Measurements from ENCODE around the gene VWF.
"Not testable (repeated sequence)": the region's sequence is repeated elsewhere in the genome, so short reads cannot be mapped to it uniquely, and the experiment has no call there.

VWF gene

GRCh38 chr12:6143303-6143675 is 18.8 kb upstream of the VWF start:
- DNase-seq = no peak

GRCh38 chr12:6142368-6143302 is 18.2 kb upstream of the VWF start:
- DNase-seq = not testable (repeated sequence)

GRCh38 chr12:6141731-6142367 is 17.4 kb upstream of the VWF start:
- DNase-seq = not testable (repeated sequence)

DNA sequence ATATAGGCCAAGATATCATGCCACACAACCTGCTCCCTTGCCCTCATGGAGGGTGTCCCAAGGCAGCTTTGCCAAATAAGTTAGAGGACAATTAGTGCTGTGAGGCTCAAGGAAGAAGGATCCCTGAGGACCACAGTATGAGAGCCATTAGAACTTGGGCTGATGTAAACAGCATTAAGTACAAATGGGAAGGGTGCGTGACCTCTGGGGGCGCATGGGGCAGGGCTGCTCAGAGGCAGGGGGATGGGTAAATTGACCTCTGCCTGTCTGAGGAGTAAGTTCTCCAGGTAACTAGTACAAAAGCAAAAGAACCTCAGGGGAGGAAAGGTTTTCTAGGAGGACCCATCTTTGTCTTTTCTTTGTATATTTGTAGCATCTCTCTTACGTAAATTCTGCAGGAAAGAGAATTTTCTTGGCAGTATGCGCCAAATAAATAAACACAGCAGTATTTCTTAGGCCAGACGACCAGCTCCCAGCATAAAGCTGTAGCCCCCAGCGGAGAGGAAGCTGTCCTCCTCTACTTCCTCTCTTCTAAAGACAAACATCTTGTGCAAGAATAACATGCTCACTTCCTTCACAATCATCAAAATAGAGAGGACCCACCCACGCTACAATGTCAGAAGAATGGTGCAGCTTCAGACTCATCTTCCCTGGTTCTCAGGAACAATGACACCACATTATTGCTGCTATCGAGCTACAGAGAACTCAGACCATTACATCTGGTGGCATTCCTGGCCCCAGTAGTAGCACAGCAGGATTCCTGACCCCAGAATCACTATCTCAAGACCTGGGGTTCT is 16.4 kb upstream of the VWF start:
- DNase-seq = no peak

GRCh38 chr12:6135071-6135470 is 10.6 kb upstream of the VWF start:
- no peak for DNase-seq

DNA sequence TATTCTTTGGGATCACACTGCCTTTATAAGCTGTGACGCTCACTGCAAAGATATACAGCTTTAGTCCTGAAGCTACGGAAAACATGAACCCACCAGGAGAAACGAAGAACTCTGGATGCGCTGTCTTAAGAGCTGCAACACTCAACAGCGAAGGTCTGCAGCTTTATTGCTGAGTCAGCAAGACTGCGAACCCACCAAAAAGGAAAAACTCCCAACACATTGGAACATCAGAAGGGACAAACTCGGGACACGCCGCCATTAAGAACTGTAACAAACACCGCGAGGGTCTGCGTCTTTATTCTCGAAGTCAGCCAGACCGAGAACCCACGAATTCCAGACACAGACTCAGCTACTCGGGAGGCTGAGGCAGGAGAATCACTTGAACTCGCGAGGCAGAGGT is 9.2 kb upstream of the VWF start:
- no peak for DNase-seq

- no peak for DNase-seq
Measured at GRCh38 chr12:6132496-6132895, 8.0 kb upstream of the VWF start.

GRCh38 chr12:6125310-6125608 is 789 bp upstream of the VWF start:
- DNase-seq = no peak

- DNase-seq = no peak
Measured at GRCh38 chr12:6123258-6123657, 1.2 kb downstream of the VWF start.

DNA sequence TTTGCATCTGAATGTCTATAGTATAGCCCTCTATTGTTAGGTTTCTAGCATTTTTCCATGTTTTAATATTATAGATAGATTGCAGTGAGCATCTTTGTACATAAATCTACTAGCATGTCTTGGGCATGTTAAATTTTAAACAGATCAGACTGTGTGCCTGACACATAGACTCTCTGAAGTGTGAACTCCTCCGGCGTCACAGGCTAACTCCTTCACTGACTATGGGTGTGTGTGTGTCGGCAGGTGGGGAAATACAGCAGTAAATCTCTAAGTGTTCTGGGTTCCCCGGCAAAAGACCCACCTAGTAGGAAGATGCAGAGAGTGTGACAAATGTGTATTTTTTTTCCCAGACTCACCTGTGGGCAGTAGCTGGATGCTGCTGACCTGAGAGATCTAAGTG is 2.3 kb downstream of the VWF start:
- DNase-seq = peak; percentile 41

GRCh38 chr12:6120796-6121473 is 3.5 kb downstream of the VWF start:
- no peak for DNase-seq

DNA sequence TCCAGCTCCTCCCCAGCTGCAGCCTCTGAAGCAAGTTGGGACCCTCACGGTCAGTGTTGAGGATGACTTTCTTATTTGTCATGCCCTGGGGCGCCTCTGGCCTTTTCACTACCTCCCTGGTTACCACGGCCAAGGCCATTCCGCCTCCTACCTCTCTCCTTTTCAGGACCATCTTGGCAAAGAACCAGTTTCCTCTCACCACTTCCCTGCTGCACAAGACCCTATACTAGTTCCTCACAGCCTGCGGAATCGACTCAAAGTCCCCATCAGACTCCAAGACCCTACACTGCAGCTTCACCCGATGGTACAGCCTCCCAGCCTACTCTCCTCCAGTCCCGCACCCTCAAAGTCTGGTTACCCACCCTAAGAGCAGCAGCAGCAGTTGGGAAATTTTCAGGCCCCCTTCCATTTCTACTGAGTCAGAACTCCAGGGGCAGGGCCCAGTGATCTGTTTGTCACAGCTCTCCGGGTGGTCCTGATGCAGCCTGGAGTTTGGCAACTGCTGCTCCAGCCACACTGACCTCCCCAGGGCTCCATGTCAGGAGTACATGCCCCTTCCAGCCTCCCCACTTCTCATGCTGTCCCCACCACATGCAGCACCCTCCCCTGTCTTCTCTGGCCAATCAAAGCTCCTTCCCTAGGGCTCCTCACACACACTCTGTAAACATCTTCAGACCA is 5.4 kb downstream of the VWF start:
- DNase-seq = no peak

GRCh38 chr12:6116471-6117021 is 7.9 kb downstream of the VWF start:
- DNase-seq = no peak

- DNase-seq = no peak
Measured at GRCh38 chr12:6115389-6115788, 9.1 kb downstream of the VWF start.

DNA sequence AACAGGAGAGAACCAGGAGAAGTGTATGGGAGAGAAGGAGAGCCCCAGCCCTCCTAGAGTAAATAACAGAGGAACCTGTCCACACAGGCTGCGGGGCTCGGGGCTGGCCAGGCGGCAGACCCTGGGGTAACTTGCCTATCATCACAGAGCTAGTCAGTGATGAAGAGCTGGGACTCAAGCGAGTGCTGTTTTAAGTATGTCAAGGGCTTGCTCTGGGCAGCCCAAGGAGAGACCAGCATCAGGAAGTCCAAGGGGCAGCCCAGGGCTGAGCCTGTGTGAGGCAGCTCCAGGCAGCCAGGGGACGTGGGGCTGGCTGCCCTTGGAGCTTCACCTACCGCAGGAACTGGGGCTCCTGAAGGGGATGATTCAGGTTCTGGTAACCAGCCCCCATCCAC is 10.0 kb downstream of the VWF start:
- DNase-seq = no peak

GRCh38 chr12:6113691-6114475 is 10.6 kb downstream of the VWF start:
- no peak for DNase-seq

DNA sequence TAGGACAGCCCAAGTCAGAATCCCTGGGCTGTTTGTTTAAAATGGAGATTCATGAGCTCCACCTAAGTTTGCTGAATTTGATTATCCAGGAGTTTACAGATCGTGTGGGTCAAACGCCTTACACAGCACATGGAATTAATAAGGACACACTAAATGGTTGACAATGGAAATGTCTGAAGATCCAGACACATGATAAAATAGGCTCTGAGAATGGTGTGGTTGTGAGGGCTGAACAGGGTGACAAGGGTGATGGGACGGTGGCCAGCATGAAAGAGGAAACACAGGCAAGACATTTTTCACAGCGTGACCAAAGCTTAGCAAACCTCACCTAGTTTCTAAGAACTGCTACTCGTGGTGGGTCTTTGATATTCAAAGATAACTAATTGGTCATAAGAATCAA is 12.5 kb downstream of the VWF start:
- no peak for DNase-seq

- DNase-seq = no peak
Measured at GRCh38 chr12:6110006-6110405, 14.5 kb downstream of the VWF start.

DNA sequence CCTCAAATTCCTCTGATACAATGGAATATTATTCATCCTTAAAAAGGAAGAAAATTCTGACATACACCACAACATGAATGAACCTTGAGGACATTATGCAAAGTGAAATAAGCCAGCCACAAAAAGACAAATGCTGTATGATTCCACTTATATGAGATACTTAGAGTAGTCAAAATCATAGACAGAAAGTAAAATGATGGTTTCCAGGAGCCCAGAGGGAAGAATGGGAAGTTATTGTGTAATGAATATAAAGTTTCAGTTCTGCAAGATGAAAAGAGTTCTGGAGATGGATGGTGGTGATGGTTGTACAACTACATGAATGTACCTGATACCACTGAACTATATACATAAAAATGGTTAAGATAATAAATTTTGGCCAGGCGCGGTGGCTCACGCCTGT is 18.3 kb downstream of the VWF start:
- no peak for DNase-seq

- no peak for DNase-seq
Measured at GRCh38 chr12:6104842-6105241, 19.6 kb downstream of the VWF start.

GRCh38 chr12:6104027-6104426 is 20.4 kb downstream of the VWF start:
- DNase-seq = no peak

GRCh38 chr12:6102021-6102420 is 22.4 kb downstream of the VWF start:
- not testable (repeated sequence) for DNase-seq
